Measurements from ENCODE around the gene ERN1.

- TF ChIP-seq CTCF (IDR thresholded peaks at IDR 0.05) (no peak), EP300 (IDR thresholded peaks at IDR 0.05; ENCODE audit: low read depth) (no peak), POLR2A (IDR thresholded peaks at IDR 0.05) (no peak)
Measured at GRCh38 chr17:64110379-64111152, 19.4 kb downstream of the ERN1 start.
